Activated T-cell treated with anti-CD3 and anti-CD28 coated beads, Interleukin-2, amount 50 U/mL, for 72 hours (primary cell): ENCODE results near the gene LRRIQ3. TPM values are rescaled to one million over a fixed set of nuclear protein-coding genes. Genes with fewer than 3 reads are reported as not detected.

ENCODE experiments used
- total RNA-seq, 2 donors: library from RNA; stranded (reverse); gene quantifications; one replicate each; pipeline ENCODE4 v1.2.3, GENCODE V29; 2022

The LRRIQ3 gene
- total RNA-seq, 2 donors from 2014 or later: 0.82 to 2.3 TPM

Other genes starting within 250 kb of the LRRIQ3 start
- 1 to 10 TPM; 8.7 to 9.9 TPM for gene FPGT, start 66 bp upstream of the LRRIQ3 start, total RNA-seq
- gene TNNI3K, start 37.2 kb upstream of the LRRIQ3 start, total RNA-seq: under 1 TPM in 1 of 2 donors, not detected in 1; 0.95 TPM